Caco-2 (cell line): ENCODE data around the gene PBRM1. TPM values are rescaled to one million over a fixed set of nuclear protein-coding genes. Genes with fewer than 3 reads are reported as not detected.
A peak's percentile ranks its signal among the peaks of the same experiment; 100 is the strongest.

Source experiments
- BruUV-seq: library from RNA; stranded (reverse); fragments of 400-500 nt; replicated peaks from 2 replicates; lab custom pipeline; 2021; lab: Mats Ljungman, UMichigan
- CTCF ChIA-PET: fragments of 300-600 bp; sonication (Branson Sonifier 250); formaldehyde crosslinking; loops from one replicate; lab custom pipeline; 2022; ENCODE audit warnings: antibody characterized with exemption; lab: Charles Lee
- POLR2A ChIA-PET: fragments of 300-600 bp; sonication (Branson Sonifier 250); formaldehyde crosslinking; loops from one replicate; lab custom pipeline; 2022; ENCODE audit warnings: antibody characterized with exemption; lab: Charles Lee
- DNase-seq, 2 experiments: peaks; one replicate each; pipeline versions ENCODE4 v3.0.0 to v3.0.0-alpha.2; 2020 to 2022
- H3K27me3 ChIP-seq: replicated peaks from 2 replicates; pipeline ENCODE4 v1.6.0; 2011; ENCODE audit warnings: low read length; ENCODE audit not compliant: control insufficient read depth, insufficient read depth
- H3K36me3 ChIP-seq: 2 replicates; pipeline ENCODE4 v1.5.1; 2011; ENCODE audit warnings: low read length; ENCODE audit not compliant: control insufficient read depth, insufficient read depth
- H3K4me1 ChIP-seq: fragments of 250-450 bp; sonication (Bioruptor Pico); 2 replicates; pipeline ENCODE4 v1.5.1; 2020; ENCODE audit warnings: mild to moderate bottlenecking
- H3K4me3 ChIP-seq: 2 replicates; pipeline ENCODE4 v1.5.1; 2011; ENCODE audit warnings: low read depth, mild to moderate bottlenecking, control low read depth, low read length
- H3K9me3 ChIP-seq: fragments of 250-450 bp; sonication (Bioruptor Pico); 2 replicates; pipeline ENCODE4 v1.5.1; 2020; ENCODE audit warnings: mild to moderate bottlenecking, moderate library complexity
- H3K27ac Mint-ChIP-seq: one replicate; pipeline ENCODE4 v1.8.0; 2022; ENCODE audit warnings: mixed read lengths; ENCODE audit not compliant: unreplicated experiment
- H3K27me3 Mint-ChIP-seq: one replicate; pipeline ENCODE4 v1.8.0; 2022; ENCODE audit warnings: mixed read lengths; ENCODE audit not compliant: insufficient read depth, unreplicated experiment
- H3K36me3 Mint-ChIP-seq: one replicate; pipeline ENCODE4 v1.8.0; 2022; ENCODE audit warnings: mild to moderate bottlenecking, mixed read lengths; ENCODE audit not compliant: insufficient read depth, unreplicated experiment
- H3K4me1 Mint-ChIP-seq: one replicate; pipeline ENCODE4 v1.8.0; 2022; ENCODE audit warnings: low read depth, mixed read lengths; ENCODE audit not compliant: unreplicated experiment
- H3K4me3 Mint-ChIP-seq: one replicate; pipeline ENCODE4 v1.8.0; 2022; ENCODE audit warnings: mild to moderate bottlenecking, moderate library complexity, mixed read lengths; ENCODE audit not compliant: unreplicated experiment
- H3K9me3 Mint-ChIP-seq: one replicate; pipeline ENCODE4 v1.8.0; 2022; ENCODE audit warnings: mixed read lengths; ENCODE audit not compliant: unreplicated experiment
- intact Hi-C: fragments of 100-400 bp; cut with micrococcal nuclease; formaldehyde crosslinking; loops from one replicate; pipeline ENCODE4 v1.10.0; 2022; ENCODE audit not compliant: unreplicated experiment
- total RNA-seq: library from RNA; stranded (reverse); gene quantifications from 2 replicates; pipeline ENCODE4 v1.2.3, GENCODE V29; 2022
- TF ChIP-seq, protein P1 (sequence below), 2 experiments: fragments of 200-600 bp in 1 of 2; IDR thresholded peaks; 1 replicate in 1 of 2; 2 replicates in 1 of 2; pipeline versions ENCODE4 v1.5.1 to v1.8.0; 2011 to 2022; ENCODE audit warnings: antibody characterized with exemption in 1 of 2, control low read depth in 1 of 2, inconsistent platforms in 1 of 2, low read depth in 1 of 2, low read length in 1 of 2, mild to moderate bottlenecking in 1 of 2, moderate library complexity in 1 of 2; ENCODE audit not compliant: insufficient read depth in 1 of 2, severe bottlenecking in 1 of 2, unreplicated experiment in 1 of 2

The PBRM1 gene
- total RNA-seq, 1 experiment from 2014 or later: 50.7 TPM

DNA sequence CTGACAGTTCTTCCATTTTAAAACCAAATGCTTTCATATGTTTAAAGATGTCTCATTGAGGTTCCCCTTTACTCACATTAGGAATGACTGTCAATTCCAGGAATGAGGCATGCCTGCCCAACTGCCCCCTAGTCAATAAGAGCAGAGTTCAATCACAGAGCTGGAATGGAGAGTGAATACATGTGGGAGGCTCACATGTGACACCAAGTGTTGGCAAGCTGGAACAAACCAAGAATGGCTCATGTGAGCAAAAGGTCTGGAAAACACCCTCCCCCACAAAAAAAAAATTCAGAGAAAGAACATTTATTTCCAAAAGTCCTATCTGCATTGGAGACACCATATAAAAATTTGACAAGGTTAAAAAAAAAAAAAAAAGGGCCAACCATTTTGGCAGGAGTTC is 3.7 kb downstream of the PBRM1 start:
- Histone ChIP-seq H3K9me3 (no peaks in the 10 kb centered on the region), H3K4me1 (peaks cover 21% of the 10 kb centered on the region), H3K36me3 (0 out of 2 replicates have a peak, but pooled peaks cover 1% of the 10 kb centered on the region), H3K4me3 (no peak overlapping the region), H3K27me3 (no peaks in the 10 kb centered on the region)
- ChIA-PET POLR2A (no interaction called here), CTCF (interaction anchor here (0.6 to 0.9 kb wide), 2 partner anchors 11 to 146 kb away, joined by 3 to 4 read pairs; partner anchors contain the start of gene UQCC5)
- Mint-ChIP-seq H3K36me3 (peaks cover 48% of the 10 kb centered on the region), H3K4me3 (no peak overlapping the region), H3K27me3 (no peaks in the 10 kb centered on the region), H3K27ac (peak overlapping the region; percentile 1), H3K4me1 (peaks cover 13% of the 10 kb centered on the region), H3K9me3 (no peaks in the 10 kb centered on the region)
- DNase-seq: peak; percentile 42 to 44
- intact Hi-C loops: loop anchor here (10.0 kb wide), 2 partner anchors 147 to 257 kb away; partner anchors contain the start of genes NT5DC2 and UQCC5
- BruUV-seq: no TSS peak
- TF ChIP-seq, protein P1, sequence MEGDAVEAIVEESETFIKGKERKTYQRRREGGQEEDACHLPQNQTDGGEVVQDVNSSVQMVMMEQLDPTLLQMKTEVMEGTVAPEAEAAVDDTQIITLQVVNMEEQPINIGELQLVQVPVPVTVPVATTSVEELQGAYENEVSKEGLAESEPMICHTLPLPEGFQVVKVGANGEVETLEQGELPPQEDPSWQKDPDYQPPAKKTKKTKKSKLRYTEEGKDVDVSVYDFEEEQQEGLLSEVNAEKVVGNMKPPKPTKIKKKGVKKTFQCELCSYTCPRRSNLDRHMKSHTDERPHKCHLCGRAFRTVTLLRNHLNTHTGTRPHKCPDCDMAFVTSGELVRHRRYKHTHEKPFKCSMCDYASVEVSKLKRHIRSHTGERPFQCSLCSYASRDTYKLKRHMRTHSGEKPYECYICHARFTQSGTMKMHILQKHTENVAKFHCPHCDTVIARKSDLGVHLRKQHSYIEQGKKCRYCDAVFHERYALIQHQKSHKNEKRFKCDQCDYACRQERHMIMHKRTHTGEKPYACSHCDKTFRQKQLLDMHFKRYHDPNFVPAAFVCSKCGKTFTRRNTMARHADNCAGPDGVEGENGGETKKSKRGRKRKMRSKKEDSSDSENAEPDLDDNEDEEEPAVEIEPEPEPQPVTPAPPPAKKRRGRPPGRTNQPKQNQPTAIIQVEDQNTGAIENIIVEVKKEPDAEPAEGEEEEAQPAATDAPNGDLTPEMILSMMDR (IDR thresholded peaks at IDR 0.05; ENCODE audit: insufficient read depth in 1 of 2, low read depth in 1 of 2, low read length in 1 of 2, severe bottlenecking in 1 of 2, unreplicated experiment in 1 of 2): peak in 1 of 2 experiments; percentile 35

- peaks cover 17% of the 10 kb centered on the region for H3K4me1 ChIP-seq
- ChIA-PET CTCF (no interaction called here), POLR2A (no interaction called here)
- Mint-ChIP-seq H3K27me3 (no peaks in the 10 kb centered on the region), H3K4me3 (no peak overlapping the region), H3K4me1 (peaks cover 13% of the 10 kb centered on the region), H3K27ac (peak overlapping the region; percentile 1), H3K9me3 (no peaks in the 10 kb centered on the region), H3K36me3 (peaks cover 48% of the 10 kb centered on the region)
- no TSS peak for BruUV-seq
- no peak for DNase-seq
- H3K4me3 ChIP-seq: no peak overlapping the region
- H3K9me3 ChIP-seq: no peaks in the 10 kb centered on the region
- TF ChIP-seq, protein P1 (IDR thresholded peaks at IDR 0.05; ENCODE audit: insufficient read depth in 1 of 2, low read depth in 1 of 2, low read length in 1 of 2, severe bottlenecking in 1 of 2, unreplicated experiment in 1 of 2): no peak
- H3K27me3 ChIP-seq: no peaks in the 10 kb centered on the region
- intact Hi-C loops: loop anchor here (10.0 kb wide), 2 partner anchors 147 to 257 kb away; partner anchors contain the start of genes NT5DC2 and UQCC5
- 0 out of 2 replicates have a peak, but pooled peaks cover 1% of the 10 kb centered on the region for H3K36me3 ChIP-seq
These were observed 4.1 kb downstream of the PBRM1 start for GRCh38 chr3:52681596-52681995.

- intact Hi-C loops: loop anchor here (10.0 kb wide), 2 partner anchors 145 to 255 kb away; partner anchors contain the start of genes NT5DC2 and UQCC5
- peaks cover 49% of the 10 kb centered on the region for H3K36me3 Mint-ChIP-seq
- Histone ChIP-seq H3K27me3 (no peaks in the 10 kb centered on the region), H3K36me3 (0 out of 2 replicates have a peak, but pooled peaks cover 1% of the 10 kb centered on the region), H3K9me3 (no peaks in the 10 kb centered on the region), H3K4me3 (no peak overlapping the region), H3K4me1 (peaks cover 15% of the 10 kb centered on the region)
- TF ChIP-seq, protein P1 (IDR thresholded peaks at IDR 0.05; ENCODE audit: insufficient read depth in 1 of 2, low read depth in 1 of 2, low read length in 1 of 2, severe bottlenecking in 1 of 2, unreplicated experiment in 1 of 2): no peak
- H3K4me1 Mint-ChIP-seq: peaks cover 11% of the 10 kb centered on the region
- ChIA-PET POLR2A (interaction anchor here (0.6 kb wide), 1 partner anchor 291 kb away, joined by 3 read pairs; no protein-coding TSS in a partner anchor), CTCF (no interaction called here)
- H3K4me3 Mint-ChIP-seq: no peak overlapping the region
- H3K9me3 Mint-ChIP-seq: no peaks in the 10 kb centered on the region
- H3K27me3 Mint-ChIP-seq: no peaks in the 10 kb centered on the region
- DNase-seq: no peak
- no peak overlapping the region for H3K27ac Mint-ChIP-seq
- BruUV-seq: no TSS peak
These were observed 5.9 kb downstream of the PBRM1 start for GRCh38 chr3:52679811-52680210.
